ENCODE data around the gene HERPUD1. TPM values are rescaled to one million over a fixed set of nuclear protein-coding genes. Genes with fewer than 3 reads are reported as not detected.

Gene HERPUD1, protein sequence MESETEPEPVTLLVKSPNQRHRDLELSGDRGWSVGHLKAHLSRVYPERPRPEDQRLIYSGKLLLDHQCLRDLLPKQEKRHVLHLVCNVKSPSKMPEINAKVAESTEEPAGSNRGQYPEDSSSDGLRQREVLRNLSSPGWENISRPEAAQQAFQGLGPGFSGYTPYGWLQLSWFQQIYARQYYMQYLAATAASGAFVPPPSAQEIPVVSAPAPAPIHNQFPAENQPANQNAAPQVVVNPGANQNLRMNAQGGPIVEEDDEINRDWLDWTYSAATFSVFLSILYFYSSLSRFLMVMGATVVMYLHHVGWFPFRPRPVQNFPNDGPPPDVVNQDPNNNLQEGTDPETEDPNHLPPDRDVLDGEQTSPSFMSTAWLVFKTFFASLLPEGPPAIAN
- 55.5 and 96.3 TPM in 2 replicates for total RNA-seq

DNA sequence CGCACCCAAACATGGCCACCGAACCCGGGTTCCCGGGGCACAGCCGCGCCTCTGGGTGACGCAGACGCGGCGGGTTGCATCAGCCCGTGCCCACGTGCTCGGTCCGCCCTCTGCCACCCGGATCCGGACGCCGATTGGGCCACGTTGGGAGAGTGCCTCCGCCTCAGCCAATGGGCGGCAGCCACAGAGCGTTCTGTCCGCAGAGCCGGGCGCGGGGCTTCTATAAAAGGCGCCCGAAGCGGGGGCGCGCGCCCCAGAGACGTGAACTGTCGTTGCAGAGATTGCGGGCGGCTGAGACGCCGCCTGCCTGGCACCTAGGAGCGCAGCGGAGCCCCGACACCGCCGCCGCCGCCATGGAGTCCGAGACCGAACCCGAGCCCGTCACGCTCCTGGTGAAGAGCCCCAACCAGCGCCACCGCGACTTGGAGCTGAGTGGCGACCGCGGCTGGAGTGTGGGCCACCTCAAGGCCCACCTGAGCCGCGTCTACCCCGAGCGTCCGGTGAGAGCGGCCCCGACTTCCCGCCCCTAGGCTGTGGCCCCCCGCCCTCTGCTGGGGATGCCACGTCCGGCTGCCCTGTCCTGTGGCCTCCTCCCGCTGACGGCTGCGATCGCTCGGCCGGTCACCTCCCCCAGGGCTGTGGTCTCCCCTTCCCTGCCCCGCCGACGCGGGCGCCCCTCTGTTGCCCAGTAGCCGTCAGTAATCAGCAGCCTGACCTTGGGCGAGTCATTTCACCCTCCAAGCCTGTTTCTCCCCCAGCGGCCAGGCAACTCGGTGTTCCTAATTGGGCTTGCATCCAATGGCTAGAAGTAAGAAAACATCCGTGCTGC is at the start of gene HERPUD1:
HERPUD1 (plus strand) TSS at position 251 of the 829 bp plus-strand sequence; CDS start at position 354, 103 bp downstream.

GRCh38 chr16:56961851-56962281 is 29.9 kb downstream of the HERPUD1 start, which contains the start of gene CETP:
Gene CETP (plus strand): TSS chr16:56961950. CDS start chr16:56961980, 30 bp downstream.

DNA sequence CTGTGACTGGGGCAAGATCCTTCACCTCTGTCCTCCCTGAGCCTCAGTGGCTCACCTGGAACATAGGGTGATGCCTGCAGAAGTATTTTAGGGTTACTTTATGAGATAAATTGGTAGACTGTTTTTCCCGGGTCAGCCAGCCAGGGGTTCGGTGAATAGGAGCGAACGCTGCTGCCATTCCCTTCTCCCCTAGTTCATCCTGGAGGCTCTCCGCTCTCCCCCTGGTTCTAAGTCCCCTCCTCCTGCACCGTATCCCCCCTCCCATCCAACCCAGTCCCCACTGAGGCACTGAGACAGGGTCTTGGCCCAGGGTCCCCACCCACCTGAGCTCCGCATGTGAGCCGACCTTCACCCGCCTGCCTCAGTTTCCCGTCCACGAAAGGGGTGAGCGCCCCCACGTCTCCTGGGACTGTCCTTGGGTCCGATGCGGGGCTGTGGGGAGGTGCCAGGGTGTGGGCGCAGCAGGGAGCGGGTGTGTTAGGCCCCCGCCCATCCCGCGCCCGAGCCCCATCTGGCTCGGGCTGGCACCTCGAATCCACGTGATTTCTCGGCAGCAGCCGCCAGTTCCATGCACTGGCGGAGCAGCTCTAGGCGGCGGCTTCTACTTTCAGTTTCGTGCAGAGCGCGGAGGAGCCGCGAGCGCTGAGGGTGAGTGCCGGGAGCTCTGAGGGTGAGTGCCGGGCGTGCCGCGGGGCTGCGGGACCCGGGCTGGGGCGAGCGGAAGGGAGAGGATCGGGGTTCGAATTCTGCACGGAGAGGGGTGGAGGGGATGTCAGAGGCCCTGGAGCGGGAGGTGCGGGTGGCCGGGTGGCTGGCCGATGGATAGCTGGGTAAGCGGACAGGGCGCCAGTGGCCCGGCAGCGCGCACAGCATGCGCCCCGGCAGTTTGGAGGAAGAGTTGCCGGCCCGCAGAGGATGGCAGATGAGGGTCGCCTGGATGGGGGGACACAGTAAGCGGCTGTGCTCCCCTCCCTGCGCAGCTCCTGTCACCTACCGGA is 57.3 kb downstream of the HERPUD1 start, which contains the start of gene NLRC5:
NLRC5 (plus strand) TSS at position 610 of the 998 bp plus-strand sequence. CDS start 31,156 bp downstream, outside the sequence.

Other genes starting within 250 kb of the HERPUD1 start
- 8.8 and 14.4 TPM in 2 replicates for gene MT1X, start 249.7 kb upstream of the HERPUD1 start, total RNA-seq
- 46.0 and 61.3 TPM in 2 replicates for gene NUP93, start 202.0 kb upstream of the HERPUD1 start, total RNA-seq
- gene SLC12A3, start 66.9 kb upstream of the HERPUD1 start, total RNA-seq = not detected in 2 replicates
- not detected in 2 replicates for gene CETP, start 29.8 kb downstream of the HERPUD1 start, total RNA-seq
- gene NLRC5, start 57.4 kb downstream of the HERPUD1 start, total RNA-seq = 18.9 and 19.9 TPM in 2 replicates
- gene CPNE2, start 160.4 kb downstream of the HERPUD1 start, total RNA-seq = 12.4 and 17.1 TPM in 2 replicates

All from aortic smooth muscle cell (primary cell).